Measurements from ENCODE around the gene RHOJ.
A peak's percentile ranks its signal among the peaks of the same experiment; 100 is the strongest.
"Not testable (repeated sequence)": the region's sequence is repeated elsewhere in the genome, so short reads cannot be mapped to it uniquely, and the experiment has no call there.

Gene RHOJ

DNA sequence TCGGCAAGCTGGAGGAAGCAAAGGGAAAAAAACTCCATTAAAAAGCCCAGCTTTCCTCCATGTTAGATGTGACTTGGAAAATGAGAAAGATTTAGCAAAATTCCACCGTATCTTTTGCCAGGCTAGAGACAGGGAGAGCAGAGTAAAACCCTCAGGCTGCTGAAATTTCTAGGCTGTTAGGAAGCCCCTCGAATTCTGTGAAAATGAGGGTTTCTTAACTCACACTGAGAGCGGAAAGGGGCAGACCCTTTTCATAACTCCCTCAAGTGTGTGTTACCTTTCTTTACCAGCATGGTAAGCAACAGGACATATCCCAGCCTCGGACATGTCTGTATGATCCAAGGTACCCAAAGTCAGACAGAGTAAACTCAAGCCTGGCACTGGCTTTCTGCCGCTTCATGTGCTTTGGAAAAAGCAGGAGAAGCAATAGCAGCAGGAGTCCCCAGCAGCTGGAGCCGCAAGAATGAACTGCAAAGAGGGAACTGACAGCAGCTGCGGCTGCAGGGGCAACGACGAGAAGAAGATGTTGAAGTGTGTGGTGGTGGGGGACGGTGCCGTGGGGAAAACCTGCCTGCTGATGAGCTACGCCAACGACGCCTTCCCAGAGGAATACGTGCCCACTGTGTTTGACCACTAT is at the start of gene RHOJ:
RHOJ (plus strand) TSS at position 37 of the 637 bp plus-strand sequence; CDS start at position 464, 427 bp downstream.
- no peak for DNase-seq

DNA sequence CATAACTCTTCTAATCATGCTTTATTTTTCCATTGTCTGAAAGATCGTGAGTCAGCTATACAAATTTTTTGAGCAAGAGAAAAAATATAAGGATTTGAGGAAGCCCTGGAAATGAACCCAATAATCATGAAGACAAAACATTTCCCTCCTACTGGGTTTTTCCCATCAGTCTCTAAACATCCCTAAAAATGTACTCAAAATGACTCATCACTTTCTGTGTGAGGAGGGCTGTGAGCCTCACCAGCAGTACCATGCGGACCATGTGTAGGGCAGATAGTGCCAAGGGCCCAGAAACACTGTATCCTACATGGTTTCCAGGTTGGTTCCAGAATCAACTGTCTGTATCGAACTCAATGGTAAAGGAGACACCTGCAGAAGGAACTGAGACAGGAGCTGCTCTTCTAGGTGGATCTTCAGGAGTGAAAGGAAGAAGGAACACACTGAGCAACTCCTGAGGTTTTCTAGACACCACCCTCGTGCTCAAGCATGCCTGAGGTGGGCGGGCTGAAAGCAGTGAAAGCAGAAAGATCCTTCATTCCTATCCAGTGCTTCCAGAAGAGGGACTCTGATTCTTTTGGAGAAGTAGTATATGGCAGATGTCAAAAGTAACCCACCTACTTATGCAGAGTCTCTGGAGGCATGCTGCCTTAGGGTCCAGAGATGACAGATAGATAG is 48.6 kb upstream of the RHOJ start:
- DNase-seq = no peak

DNA sequence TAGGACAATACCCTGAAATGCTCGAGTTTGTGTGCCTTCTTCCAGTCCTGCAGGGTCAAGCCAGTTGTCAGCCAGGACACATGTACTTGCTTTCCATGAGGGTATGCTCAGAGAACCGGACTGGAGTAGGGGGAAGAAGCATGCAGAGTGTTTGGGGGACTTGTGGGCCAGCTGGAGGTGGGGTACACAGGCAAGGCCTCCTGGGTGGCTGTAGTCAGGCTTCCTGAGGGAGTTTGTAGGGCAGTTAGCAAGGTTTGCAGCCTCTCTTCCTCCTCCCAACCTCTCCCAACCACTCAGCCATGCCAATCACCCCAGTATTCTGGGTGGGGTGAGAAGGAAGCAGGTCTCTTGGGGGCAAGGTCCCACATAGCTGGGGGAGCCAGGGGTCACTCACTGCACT is 47.0 kb upstream of the RHOJ start:
- DNase-seq = no peak

DNA sequence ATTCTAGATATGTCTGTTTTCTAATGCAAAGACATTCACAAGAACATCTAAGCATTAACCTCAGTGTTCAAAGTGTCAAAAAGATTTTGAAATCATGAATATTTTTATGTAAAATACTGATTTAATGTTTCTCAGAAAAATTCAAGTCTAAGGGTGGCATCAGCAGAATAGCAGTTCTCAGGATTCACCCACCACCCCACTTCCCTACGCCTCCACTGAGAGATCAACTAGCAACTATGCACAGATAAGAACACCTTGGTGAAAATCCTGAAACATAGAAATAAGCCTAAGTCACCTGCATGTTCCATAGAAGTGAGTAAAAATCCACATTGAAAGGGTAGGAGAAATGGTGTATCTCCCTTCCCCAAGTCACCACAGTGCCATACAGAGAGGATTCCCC is 40.9 kb upstream of the RHOJ start:
- DNase-seq = no peak

DNA sequence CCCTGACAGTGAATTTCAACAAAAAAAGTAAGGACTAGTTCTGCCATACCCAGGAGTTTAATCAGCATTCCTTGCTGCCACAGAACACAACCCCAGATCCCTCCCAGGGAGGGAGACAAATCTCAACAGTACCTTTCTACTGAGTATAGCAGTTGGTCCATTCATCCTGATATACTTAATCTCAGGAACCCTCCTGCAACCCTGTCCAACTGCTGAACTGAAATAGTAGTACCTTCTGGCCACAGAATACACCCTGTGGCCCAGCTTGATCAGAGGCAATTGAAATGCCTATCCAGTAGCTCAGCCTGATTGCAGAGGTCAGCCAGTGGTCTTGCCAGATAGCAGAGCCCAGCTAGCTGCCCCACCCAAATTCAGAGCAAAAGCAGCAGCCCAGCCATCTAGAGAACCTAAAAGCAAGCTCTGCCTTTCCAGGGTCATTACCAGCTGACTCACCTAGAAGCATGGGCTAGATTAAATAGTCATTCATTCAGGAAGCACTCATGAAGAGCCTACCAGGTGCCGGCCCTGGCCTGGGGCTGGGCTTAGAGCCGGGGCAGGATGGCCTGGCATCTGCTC is 40.0 kb upstream of the RHOJ start:
- no peak for DNase-seq

DNA sequence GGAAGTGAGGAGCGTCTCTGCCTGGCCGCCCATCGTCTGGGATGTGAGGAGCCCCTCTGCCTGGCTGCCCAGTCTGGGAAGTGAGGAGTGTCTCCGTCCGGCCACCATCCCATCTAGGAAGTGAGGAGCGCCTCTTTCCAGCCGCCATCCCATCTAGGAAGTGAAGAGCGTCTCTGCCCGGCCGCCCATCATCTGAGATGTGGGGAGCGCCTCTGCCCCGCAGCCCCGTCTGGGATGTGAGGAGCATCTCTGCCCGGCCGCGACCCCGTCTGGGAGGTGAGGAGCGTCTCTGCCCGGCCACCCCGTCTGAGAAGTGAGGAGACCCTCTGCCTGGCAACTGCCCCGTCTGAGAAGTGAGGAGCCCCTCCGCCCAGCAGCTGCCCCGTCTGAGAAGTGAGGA is 39.0 kb upstream of the RHOJ start:
- not testable (repeated sequence) for DNase-seq

DNA sequence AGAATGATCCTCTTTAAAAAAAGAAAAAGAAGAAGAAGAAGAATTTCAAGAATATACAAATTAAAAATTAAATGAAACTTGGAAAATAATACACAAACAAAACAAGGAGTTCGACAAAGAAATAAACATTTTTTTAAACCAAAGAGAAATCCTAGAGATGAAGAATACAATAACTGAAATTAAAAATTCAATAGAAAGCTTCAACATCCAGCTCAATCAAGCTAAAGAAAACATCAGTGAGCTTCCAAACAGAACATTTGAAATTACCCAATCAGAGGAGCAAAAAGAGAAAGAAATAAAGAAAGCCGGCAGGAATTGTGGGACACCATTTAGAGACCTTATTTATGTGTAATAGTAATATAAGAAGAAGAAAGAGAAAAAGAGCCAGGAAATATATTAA is 37.2 kb upstream of the RHOJ start:
- DNase-seq = no peak

DNA sequence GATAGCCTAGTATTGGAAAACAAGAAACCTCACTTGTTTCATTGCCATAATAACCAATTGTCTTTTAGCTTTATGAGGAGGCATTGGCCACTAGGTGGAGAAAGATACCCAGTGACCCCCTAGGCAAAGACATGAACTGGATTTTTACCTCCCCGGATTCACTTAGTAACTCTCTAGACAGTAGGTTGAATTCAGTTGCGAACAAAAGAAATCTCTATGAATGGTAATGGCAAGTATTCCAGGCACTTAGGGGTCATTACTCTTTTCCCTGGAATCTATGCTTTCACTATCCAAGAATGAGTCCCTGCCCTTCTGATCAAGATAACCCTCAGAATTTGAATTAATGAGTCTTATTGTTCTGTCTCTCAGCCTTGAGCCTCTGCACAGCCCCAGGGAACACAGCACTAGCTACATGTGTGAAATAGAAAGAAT is 29.5 kb upstream of the RHOJ start:
- DNase-seq = no peak

DNA sequence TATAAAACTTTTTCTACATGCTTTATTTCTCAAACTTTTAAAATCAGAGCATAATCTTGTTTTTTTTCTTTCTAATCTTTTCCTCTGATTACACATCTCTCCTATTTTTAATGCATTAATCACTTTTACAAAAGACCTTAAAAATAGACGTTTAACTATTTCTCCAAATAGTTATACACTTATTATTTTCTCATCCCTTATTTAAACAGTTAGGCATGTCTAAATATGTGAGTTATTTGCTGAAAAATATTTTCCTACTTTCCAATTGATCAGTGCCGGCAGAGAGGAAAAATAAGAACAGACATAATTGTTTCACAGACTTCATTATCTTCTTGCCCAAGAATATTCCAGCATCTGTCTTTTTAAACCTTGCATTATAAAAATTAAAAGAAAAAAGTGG is 28.7 kb upstream of the RHOJ start:
- no peak for DNase-seq

DNA sequence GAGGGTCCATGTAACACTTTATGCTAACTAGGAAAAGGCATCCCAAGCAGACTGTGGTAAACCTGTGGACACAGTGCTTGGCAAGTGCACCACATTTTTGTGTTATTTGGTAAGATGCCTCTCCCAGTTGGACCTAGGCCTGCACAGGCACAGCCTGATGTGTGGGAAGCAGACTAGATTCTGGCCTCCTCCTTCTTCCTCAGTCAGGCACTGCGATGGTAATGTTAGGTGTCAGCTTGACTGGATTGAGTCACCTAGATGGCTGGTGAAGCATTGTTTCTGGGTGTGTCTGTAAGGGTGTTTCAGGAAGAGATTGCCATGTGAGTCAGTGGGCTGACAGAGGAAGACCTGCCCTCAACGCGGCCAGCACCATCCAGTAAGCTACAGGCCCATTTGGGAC is 25.3 kb upstream of the RHOJ start:
- DNase-seq = no peak

DNA sequence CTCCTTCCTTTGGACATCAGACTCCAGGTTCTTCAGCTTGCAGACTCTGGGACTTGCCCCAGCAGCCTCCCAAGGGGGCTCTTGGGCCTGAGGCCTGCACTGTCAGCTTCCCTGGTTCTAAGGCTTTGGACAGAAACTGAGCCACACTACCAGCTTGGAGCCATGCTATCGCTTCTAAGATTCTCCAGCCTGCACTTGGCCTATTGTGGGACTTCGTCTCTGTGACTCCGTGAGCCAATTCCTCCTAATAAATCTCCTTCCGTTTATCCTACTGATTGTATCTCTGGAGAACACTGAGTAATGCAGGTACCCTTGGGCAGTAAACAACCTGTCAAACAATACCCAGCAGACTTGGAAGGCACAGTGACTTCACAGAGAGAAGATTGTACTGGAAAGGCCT is 24.9 kb upstream of the RHOJ start:
- DNase-seq = no peak

DNA sequence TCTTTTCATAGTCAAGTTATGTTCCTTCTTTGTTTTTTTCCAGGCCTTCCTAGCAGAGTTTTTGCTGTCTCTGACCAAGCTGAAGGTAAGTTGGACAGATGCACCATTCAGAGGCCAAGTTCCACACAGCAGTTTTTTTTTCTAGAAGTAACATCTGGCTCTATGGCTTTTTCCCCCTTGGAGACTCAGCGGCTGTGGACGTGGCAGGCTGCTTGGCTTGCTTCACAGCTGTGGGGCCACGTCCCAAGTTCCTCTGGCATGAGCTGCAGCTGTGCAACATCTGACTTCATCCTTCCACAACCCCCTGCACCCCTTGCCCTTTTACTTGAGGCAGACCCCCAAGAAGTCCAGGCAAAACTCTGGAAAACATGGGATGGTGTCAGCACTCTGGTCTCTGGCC is 24.2 kb upstream of the RHOJ start:
- no peak for DNase-seq

DNA sequence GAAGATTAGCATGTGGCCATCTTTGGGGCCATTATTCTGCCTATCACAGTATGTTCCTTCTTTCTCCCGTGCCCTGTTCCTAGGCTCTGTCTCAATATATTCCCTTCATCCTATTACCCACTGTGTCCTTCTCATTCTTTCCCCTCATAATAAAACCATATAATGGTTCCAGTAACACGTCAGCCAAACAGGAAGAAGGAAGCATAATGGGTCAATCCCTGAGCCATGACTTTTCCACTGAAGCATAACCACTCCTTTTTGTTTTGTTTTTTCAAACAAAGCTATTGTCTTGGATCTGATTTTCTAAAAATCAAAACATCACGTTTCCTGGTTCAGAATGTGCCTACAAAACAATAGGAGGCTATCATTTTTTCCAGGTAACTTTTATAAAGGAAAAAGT is 21.3 kb upstream of the RHOJ start:
- DNase-seq = no peak

DNA sequence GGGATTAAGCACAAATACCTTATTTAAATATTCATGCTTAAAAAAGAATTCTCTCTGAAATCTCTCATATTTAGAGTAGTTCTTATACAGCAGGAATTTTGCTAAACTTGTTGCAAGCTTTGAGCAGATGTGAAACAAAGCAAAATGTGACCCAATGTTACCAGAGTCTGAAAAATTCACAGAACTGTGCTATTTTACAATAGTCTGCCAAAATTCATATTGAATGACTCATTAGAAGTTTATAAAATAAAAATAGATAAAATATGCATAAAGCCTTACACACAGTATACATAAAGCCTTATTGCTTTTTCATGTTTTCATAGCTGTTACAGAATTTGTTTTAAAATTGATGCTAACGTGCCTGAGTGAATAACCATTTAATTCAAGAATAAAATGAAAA is 17.8 kb upstream of the RHOJ start:
- no peak for DNase-seq

DNA sequence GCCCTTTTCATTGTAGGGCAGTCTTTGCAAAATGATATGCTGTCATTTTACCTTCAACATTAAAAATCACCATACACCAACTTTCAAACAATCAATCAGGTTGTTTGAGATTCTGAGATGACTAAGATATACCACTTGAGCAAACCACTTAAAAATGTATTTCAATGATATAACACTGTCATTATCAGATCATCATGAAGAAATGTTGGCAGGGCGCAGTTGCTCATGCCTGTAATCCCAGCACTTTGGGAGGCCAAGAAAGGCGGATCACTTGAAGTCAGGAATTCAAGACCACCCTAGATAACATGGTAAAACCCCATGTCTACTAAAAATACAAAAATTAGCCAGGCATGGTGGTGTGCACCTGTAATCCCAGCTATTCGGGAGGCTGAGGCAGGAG is 13.0 kb upstream of the RHOJ start:
- DNase-seq = no peak

DNA sequence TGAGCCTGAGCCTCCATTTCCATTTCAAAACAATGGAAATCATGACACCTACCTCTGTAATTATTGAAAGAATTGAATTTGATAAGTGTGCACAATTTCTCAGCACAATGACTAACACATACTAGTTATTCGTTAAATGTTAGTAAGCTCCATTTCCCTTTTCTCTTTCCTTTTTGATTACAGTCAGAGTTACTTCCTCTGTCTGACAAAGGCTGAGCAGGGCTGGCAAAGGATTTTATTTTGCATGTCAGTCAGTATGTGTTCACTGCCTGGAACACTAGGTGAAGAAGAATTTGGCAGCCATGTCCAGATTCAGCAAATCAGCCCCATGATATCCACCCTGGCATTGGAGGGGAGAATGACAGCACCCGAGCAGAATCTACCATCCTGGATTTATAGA is 12.2 kb upstream of the RHOJ start:
- DNase-seq = no peak

DNA sequence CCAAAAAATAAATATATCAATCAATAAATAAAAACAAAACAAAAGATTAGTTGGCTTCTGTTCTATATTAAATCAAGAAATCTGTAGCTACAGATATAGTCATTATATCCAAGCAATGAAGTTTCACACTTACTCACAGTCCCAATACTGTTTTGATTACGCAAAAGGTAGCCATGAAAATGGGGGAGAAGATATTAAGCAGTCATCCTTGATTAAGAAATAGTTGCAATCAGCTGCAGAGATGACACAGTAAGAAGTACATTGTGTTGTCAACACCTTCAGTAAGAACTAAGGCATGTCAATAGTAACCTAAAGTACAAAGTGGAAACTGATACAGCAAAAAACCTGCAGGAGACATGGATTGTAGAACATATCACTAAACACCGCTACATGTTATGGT is 11.0 kb upstream of the RHOJ start:
- no peak for DNase-seq

DNA sequence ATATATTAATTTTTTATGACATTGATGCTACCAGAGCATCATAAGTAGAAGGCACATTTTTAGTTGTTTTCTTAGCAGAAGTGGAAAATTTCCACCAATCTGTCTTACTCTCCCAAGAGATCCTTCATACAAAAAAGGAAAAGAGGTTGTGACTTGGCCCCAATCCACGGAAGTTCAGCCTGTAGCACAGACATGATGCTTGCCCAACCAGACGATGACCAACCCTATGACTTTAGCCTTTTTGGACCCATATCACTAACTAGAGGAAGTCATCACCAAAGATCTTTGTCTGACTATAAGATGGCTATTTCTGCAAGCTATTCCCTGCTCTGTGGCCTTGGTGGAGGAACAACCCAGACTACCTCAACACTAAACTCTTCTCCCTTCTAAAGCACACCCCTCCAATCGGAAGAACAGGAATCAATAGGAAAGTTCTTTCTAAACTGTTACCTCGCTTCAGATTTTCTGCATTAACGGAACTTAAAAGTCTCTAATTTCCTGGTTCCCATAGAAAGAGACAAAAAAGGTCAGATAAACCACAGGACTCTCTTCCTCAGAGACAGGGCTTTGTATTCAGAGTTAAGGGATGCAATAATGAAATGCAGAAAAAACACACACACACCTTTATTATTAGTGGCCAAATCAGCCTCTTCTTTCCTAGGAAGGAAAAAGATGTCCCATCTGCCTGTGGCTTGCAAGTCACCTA is 4.1 kb upstream of the RHOJ start:
- DNase-seq = no peak

DNA sequence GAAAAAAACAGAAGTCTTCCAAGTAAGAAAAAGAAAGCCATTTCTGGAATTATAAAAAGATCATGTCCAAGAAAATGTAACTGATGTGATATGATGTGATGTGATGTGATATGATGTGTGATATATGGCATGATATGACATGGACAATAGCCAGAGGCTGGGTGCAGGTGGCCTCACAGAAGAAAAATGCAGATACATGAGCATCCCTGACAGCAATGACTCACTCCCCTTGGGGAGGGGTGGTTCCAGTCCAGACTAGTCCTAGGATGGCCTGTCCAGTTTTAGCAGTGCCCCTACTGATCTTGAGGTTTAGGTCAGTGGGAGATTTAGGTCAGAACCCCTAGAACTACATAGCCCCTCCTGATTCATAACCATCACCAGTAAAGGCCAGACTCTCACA is 3.5 kb upstream of the RHOJ start:
- no peak for DNase-seq

DNA sequence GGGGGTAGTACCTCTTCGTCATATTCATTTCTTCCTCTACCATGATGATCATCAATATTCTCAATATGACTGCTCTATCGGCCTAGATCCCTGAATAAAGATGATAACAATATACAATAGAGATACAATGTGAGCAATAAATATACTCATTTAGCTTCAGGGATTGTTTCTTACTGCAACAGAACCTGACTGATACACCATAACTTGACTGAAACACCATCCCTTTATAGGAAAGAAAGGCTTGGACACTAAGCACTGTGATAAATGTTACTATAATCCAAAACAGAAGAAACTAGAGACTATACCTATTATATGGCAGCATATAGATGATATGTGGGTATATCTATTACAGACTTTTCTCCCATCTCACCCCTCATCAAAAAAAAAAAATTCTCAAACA is 1.2 kb upstream of the RHOJ start:
- DNase-seq = no peak

DNA sequence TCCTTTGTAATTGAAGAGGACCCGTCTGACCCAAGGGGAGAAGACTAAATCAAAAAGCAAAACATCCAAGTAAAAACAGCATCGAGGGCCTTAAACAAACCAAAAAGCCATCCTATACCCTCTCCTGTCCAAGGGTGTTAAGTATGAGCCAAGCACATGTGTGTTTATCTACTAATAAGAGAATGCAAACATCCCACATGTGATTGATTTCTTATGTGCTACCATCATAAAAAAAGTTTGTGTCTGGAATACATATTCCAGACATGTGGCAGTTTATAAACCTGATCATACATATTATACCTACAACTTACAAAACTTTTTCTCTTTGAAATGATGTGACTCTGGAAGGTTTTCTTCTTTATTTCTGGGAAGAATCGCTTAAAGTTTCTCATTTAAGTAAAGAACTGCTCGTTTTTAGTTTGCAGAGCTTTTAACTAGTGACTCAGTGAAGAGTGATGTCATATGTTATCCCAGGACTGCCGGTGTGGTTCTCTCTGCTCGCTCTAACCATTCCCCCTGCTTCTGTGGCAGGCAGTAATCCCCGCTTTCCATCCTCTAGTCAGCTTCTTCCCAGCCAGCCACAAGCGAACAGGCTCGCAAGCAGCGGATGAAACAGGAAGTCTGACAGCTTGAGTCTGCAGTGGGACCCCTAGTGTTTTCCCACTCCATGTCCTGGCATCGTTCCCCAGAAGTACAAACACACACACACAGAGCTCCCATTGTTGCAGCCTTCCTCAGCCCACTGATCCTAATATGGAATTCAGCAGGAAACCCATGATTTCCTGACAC is 431 bp upstream of the RHOJ start:
- DNase-seq = peak; percentile 71

DNA sequence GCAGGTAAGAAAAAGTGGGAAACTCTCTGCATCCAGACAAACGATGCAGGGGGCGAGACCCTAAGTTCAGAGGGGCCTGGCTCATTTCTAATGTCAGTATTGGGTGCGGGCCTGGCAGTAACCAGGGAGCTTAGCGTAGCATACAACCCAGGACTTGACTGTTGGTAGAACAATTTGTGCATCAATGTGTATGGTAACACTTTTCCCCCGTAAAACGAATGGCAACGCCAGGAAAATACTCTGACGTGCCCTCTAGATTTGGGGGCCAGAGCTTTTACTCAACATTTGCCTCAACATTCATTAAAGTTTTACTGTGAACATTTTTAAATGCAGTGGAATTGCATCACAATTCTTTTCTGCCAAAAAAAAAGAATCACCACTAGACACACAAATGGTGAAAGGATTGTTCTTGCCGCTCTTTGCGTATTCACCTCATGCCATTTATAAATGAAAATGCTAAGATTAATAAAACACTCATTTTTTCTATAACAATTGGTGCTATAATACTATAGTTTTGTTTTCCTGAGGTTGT is 867 bp downstream of the RHOJ start:
- DNase-seq = no peak

DNA sequence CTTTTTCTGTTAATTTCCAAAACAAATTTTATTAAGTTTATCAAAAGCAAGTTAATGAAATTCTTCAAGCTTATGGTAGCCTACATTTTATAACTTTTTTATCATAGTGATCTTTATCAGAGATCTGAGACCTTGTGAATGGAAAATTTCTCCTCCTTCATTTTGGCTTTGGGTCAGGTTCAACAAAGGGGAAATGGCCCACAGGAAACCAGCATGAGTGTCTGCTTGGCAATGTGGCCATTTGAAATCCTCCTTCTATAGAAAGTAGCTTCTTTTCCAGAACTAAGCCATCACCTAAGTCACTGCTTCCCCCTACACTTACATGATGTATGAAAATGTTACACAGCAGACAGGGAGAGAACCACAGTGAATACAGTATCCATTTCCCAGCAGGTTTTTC is 1.6 kb downstream of the RHOJ start:
- DNase-seq = no peak
